Neural cell (in vitro differentiated cells): ENCODE data around the gene NOSIP.

Source experiments
- CTCF ChIP-seq: fragments of 450-650 bp; IDR thresholded peaks from 2 replicates; pipeline ENCODE4 v1.5.1; 2014; ENCODE audit warnings: antibody characterized with exemption, mild to moderate bottlenecking, moderate library complexity; ENCODE audit not compliant: poor library complexity, severe bottlenecking
- EZH2 ChIP-seq: fragments of 200-600, 300-800 bp; shearing (Covaris generic), sonication (generic); IDR thresholded peaks from 2 replicates; pipeline ENCODE4 v1.6.1; 2014; ENCODE audit warnings: antibody characterized with exemption, low read length, borderline replicate concordance, mild to moderate bottlenecking; ENCODE audit not compliant: insufficient read depth, poor library complexity, severe bottlenecking
- MXI1 ChIP-seq: fragments of 450-650 bp; conservative IDR thresholded peaks from 2 replicates; pipeline ENCODE4 v1.6.1; 2014; ENCODE audit warnings: antibody characterized with exemption, mild to moderate bottlenecking; ENCODE audit not compliant: poor library complexity, severe bottlenecking
- RAD21 ChIP-seq: fragments of 450-650 bp; conservative IDR thresholded peaks from 2 replicates; pipeline ENCODE4 v1.6.1; 2014; ENCODE audit warnings: antibody characterized with exemption, mild to moderate bottlenecking, moderate library complexity
- SMC3 ChIP-seq: fragments of 450-650 bp; conservative IDR thresholded peaks from 2 replicates; pipeline ENCODE4 v1.6.1; 2014; ENCODE audit warnings: antibody characterized with exemption, mild to moderate bottlenecking, moderate library complexity; ENCODE audit not compliant: poor library complexity

- no peak for TF ChIP-seq EZH2
- peak; percentile 72 for TF ChIP-seq MXI1
- peak; percentile 40 for TF ChIP-seq SMC3
- TF ChIP-seq CTCF, result peak; percentile 47
- peak; percentile 23 for TF ChIP-seq RAD21
Observed at GRCh38 chr19:49590071-49590970, 10.0 kb upstream of the NOSIP start.
